A673 (cell line): ENCODE results near the gene GRAP2. TPM values are rescaled to one million over a fixed set of nuclear protein-coding genes. Genes with fewer than 3 reads are reported as not detected.
"Not testable (repeated sequence)": the region's sequence is repeated elsewhere in the genome, so short reads cannot be mapped to it uniquely, and the experiment has no call there.

ENCODE experiments used
- BruUV-seq: library from RNA; stranded (reverse); fragments of 400-500 nt; replicated peaks from 2 replicates; lab custom pipeline; 2021; lab: Mats Ljungman, UMichigan
- CTCF ChIA-PET: fragments of 300-600 bp; sonication (Branson Sonifier 250); formaldehyde crosslinking; loops from one replicate; lab custom pipeline; 2022; ENCODE audit warnings: antibody characterized with exemption; lab: Charles Lee
- POLR2A ChIA-PET: fragments of 300-600 bp; sonication (Branson Sonifier 250); formaldehyde crosslinking; loops from one replicate; lab custom pipeline; 2022; ENCODE audit warnings: antibody characterized with exemption; ENCODE audit not compliant: low non-redundant PET; lab: Charles Lee
- DNase-seq: peaks from one replicate; pipeline ENCODE4 v3.0.0-alpha.2; 2015; ENCODE audit warnings: low spot score
- H3K27ac ChIP-seq: fragments of 200-600 bp; sonication (generic); 2 replicates; pipeline ENCODE4 v1.5.1; 2016; ENCODE audit warnings: mixed run types, low read depth, mild to moderate bottlenecking, mixed read lengths, antibody characterized with exemption, low read length; ENCODE audit not compliant: poor library complexity, severe bottlenecking
- H3K27me3 ChIP-seq: fragments of 200-600 bp; sonication (generic); replicated peaks from 2 replicates; pipeline ENCODE4 v1.6.1; 2017; ENCODE audit warnings: mixed run types, low read depth, mild to moderate bottlenecking, mixed read lengths, antibody characterized with exemption, low read length; ENCODE audit not compliant: insufficient read depth, poor library complexity
- H3K36me3 ChIP-seq: fragments of 200-600 bp; sonication (generic); 2 replicates; pipeline ENCODE4 v1.6.1; 2016; ENCODE audit warnings: mixed run types, mild to moderate bottlenecking, mixed read lengths, antibody characterized with exemption, low read length; ENCODE audit not compliant: insufficient read depth, poor library complexity, severe bottlenecking
- H3K4me1 ChIP-seq: fragments of 200-600 bp; sonication (generic); 2 replicates; pipeline ENCODE4 v1.6.1; 2017; ENCODE audit warnings: mixed run types, mild to moderate bottlenecking, mixed read lengths, antibody characterized with exemption, low read length; ENCODE audit not compliant: insufficient read depth, poor library complexity, severe bottlenecking
- H3K4me3 ChIP-seq: fragments of 200-600 bp; sonication (generic); 2 replicates; pipeline ENCODE4 v1.5.1; 2016; ENCODE audit warnings: low read depth, mixed run types, mild to moderate bottlenecking, mixed read lengths, low read length; ENCODE audit not compliant: poor library complexity, severe bottlenecking
- H3K9me3 ChIP-seq: fragments of 200-600 bp; sonication (generic); 2 replicates; pipeline ENCODE4 v1.6.1; 2016; ENCODE audit warnings: mixed run types, low read depth, mild to moderate bottlenecking, mixed read lengths, antibody characterized with exemption, low read length; ENCODE audit not compliant: poor library complexity, severe bottlenecking
- CTCF ChIP-seq: fragments of 300-800, 200-600 bp; sonication (generic); conservative IDR thresholded peaks from 2 replicates; pipeline ENCODE4 v1.5.1; 2017; ENCODE audit warnings: low read depth, mild to moderate bottlenecking, antibody characterized with exemption, low read length, moderate library complexity, mixed read lengths
- EZH2 ChIP-seq: fragments of 200-600 bp; sonication (generic); IDR thresholded peaks from 2 replicates; pipeline ENCODE4 v1.6.1; 2017; ENCODE audit warnings: borderline replicate concordance, low read depth, mild to moderate bottlenecking, mixed read lengths, antibody characterized with exemption, low read length; ENCODE audit not compliant: poor library complexity, severe bottlenecking
- intact Hi-C: fragments of 100-400 bp; cut with micrococcal nuclease; formaldehyde crosslinking; loops from one replicate; pipeline ENCODE4 v1.10.0; 2022; ENCODE audit not compliant: unreplicated experiment
- total RNA-seq: library from RNA; stranded (reverse); gene quantifications from 2 replicates; pipeline ENCODE4 v1.2.3, GENCODE V29; 2021

GRAP2 gene
- total RNA-seq, 1 experiment from 2014 or later = not detected

- POLR2A ChIA-PET = no interaction called here
- H3K27ac ChIP-seq = no peak overlapping the region
Measured at GRCh38 chr22:39947220-39948216, 46.6 kb downstream of the GRAP2 start.

GRCh38 chr22:39949964-39950737 is 49.3 kb downstream of the GRAP2 start:
- TF ChIP-seq EZH2 = no peak
- TF ChIP-seq CTCF = no peak
- Histone ChIP-seq H3K9me3 (no peaks in the 10 kb centered on the region), H3K36me3 (no peaks in the 10 kb centered on the region), H3K27me3 (no peaks in the 10 kb centered on the region), H3K4me3 (no peak overlapping the region), H3K4me1 (no peaks in the 10 kb centered on the region), H3K27ac (no peak overlapping the region)
- ChIA-PET CTCF (no interaction called here), POLR2A (no interaction called here)
- BruUV-seq = no TSS peak
- intact Hi-C loops = loop anchor here (5.0 kb wide), 1 partner anchor 397 kb away; the partner anchor contains the start of gene ADSL
- no peak for DNase-seq

More at GRCh38 chr22:39947220-39948216, 46.6 kb downstream of the GRAP2 start:
- Histone ChIP-seq H3K9me3 (no peaks in the 10 kb centered on the region), H3K36me3 (no peaks in the 10 kb centered on the region), H3K4me1 (no peaks in the 10 kb centered on the region), H3K27me3 (no peaks in the 10 kb centered on the region), H3K4me3 (no peak overlapping the region)
- CTCF ChIA-PET = no interaction called here
- TF ChIP-seq EZH2 (no peak), CTCF (no peak)
- intact Hi-C loops = no loop called here
- no TSS peak for BruUV-seq
- no peak for DNase-seq

GRCh38 chr22:39951603-39952293 is 50.9 kb downstream of the GRAP2 start:
- POLR2A ChIA-PET, CTCF ChIA-PET, H3K4me3 ChIP-seq: not testable (repeated sequence)

More at GRCh38 chr22:39951603-39952293, 50.9 kb downstream of the GRAP2 start:
- intact Hi-C loops = loop anchor here (5.0 kb wide), 1 partner anchor 396 kb away; the partner anchor contains the start of gene ADSL
- not testable (repeated sequence) for DNase-seq, BruUV-seq, H3K9me3 ChIP-seq, H3K36me3 ChIP-seq, H3K27ac ChIP-seq, H3K4me1 ChIP-seq, H3K27me3 ChIP-seq
